Fibroblast of mammary gland (primary cell): ENCODE data around the gene SNCAIP.

Experiments used
- DNase-seq: peaks from one replicate; pipeline ENCODE4 v3.0.0-alpha.2; 2010; ENCODE audit warnings: low read depth
- H3K4me3 ChIP-seq: 2 replicates; pipeline ENCODE4 v1.5.1; 2011; ENCODE audit warnings: low read depth, mild to moderate bottlenecking, low read length, moderate library complexity; ENCODE audit not compliant: control insufficient read depth
- CTCF ChIP-seq: conservative IDR thresholded peaks from 2 replicates; pipeline ENCODE4 v1.5.1; 2011; ENCODE audit warnings: low read depth, low read length, inconsistent platforms; ENCODE audit not compliant: control insufficient read depth, insufficient read depth

The SNCAIP gene

DNA sequence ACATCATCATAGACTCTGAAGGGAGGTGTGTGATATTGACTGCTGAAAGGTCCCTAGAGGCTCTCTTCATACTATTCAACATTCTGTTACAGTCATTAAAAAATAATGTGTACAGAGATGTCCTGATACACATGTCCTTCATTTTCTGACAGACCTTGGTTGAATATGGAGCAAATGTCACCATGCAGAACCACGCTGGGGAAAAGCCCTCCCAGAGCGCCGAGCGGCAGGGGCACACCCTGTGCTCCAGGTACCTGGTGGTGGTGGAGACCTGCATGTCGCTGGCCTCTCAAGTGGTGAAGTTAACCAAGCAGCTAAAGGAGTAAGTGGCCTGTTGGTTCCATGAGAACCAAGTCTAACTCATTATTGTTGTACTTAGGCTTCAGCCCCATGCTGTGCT, 132.4 kb downstream of the SNCAIP start:
- DNase-seq: no peak
- TF ChIP-seq CTCF: no peak
- H3K4me3 ChIP-seq: no peak overlapping the region

GRCh38 chr5:122445070-122445469, 133.0 kb downstream of the SNCAIP start:
- H3K4me3 ChIP-seq: no peak overlapping the region
- TF ChIP-seq CTCF: no peak
- DNase-seq: no peak

DNA sequence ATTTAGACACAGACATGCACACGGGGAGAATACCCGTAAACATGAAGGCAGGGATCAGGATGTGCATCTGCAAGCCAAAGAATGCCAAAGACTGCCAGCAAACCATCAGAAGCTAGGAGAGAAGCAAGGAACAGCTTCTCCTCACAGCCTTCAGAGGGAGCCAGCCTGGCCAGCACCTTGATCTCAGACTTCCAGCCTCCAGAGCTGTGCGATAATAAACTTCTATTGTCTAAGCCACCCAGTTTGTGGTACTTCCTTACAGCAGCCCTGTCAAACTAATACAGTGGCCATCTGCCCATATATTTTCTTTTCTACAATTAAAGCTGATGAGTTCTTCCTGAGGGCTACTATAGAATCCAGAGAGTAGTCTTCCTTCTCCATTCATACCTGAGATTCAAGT, 135.0 kb downstream of the SNCAIP start:
- DNase-seq: no peak
- no peak overlapping the region for H3K4me3 ChIP-seq
- no peak for TF ChIP-seq CTCF

GRCh38 chr5:122447879-122448278, 135.8 kb downstream of the SNCAIP start:
- TF ChIP-seq CTCF: no peak
- no peak overlapping the region for H3K4me3 ChIP-seq
- no peak for DNase-seq

DNA sequence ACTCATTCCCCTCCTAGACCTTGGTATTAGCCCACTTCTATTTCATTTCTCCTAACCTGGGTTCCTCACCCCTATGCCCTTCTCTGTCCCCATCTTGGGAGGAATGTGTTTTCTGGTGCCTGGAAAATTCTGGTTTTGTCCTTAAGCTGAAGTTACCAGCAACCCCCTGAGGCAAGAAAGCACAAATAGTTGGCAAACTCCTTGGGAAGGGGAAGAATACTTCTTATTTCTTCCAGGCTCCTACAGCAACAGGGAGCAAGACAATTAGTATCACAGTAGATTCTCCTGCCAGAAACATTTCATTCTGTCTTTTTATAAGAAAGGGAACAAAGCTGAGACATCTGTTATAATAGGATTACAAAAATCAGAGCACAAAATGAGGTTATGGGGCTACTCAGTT, 142.5 kb downstream of the SNCAIP start:
- no peak for TF ChIP-seq CTCF
- H3K4me3 ChIP-seq: no peak overlapping the region
- no peak for DNase-seq

DNA sequence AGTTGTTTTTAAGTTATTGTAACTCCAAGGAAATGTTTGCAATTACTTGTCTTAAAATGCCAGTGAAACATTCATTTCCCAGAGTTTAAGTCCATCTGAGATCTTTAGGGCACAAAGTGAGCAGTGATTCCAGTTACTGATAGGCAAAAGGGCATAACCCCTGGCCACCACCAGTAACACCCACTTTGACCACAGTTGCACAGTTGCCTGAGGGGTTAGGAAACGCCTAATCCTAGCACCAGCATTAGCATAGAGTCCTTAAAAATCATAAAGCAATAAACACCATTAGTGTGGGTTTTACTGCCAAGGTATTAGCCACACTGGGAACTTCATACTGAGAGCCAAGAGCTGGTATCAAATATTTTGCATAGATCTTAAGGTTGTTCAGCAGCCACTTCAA, 143.9 kb downstream of the SNCAIP start:
- TF ChIP-seq CTCF: no peak
- no peak for DNase-seq
- H3K4me3 ChIP-seq: no peak overlapping the region

GRCh38 chr5:122457178-122457826, 145.3 kb downstream of the SNCAIP start:
- no peak overlapping the region for H3K4me3 ChIP-seq

More at GRCh38 chr5:122457178-122457826, 145.3 kb downstream of the SNCAIP start:
- DNase-seq: no peak
- TF ChIP-seq CTCF: no peak
